PFSK-1 (cell line): ENCODE results near the gene CNTNAP2.

Source experiments
- FOXP2 ChIP-seq: optimal IDR thresholded peaks from 2 replicates; pipeline ENCODE3; 2011; ENCODE audit warnings: borderline replicate concordance, control low read depth, inconsistent platforms; ENCODE audit not compliant: insufficient read depth; ENCODE audit errors: extremely low read length, extremely low read depth
- POLR2AphosphoS5 ChIP-seq: IDR thresholded peaks from 2 replicates; pipeline ENCODE4 v1.6.1; 2012; ENCODE audit warnings: low read depth, mild to moderate bottlenecking, control low read depth, low read length, moderate library complexity
- SIN3A ChIP-seq: IDR thresholded peaks from 2 replicates; pipeline ENCODE4 v1.6.1; 2012; ENCODE audit warnings: mild to moderate bottlenecking, low read length, moderate library complexity, borderline replicate concordance; ENCODE audit not compliant: insufficient read depth
- TAF1 ChIP-seq: IDR thresholded peaks from 2 replicates; pipeline ENCODE4 v1.6.1; 2012; ENCODE audit warnings: low read length, control low read depth, borderline replicate concordance; ENCODE audit not compliant: insufficient read depth
- TF ChIP-seq, protein P1 (sequence below), 2 experiments: IDR thresholded peaks; 2 replicates each; pipeline versions ENCODE4 v1.6.1 to v1.8.0; 2011 to 2012; ENCODE audit warnings: low read depth in 2 of 2, low read length in 2 of 2, control low read depth in 1 of 2, inconsistent platforms in 1 of 2, mild to moderate bottlenecking in 1 of 2, moderate library complexity in 1 of 2; ENCODE audit not compliant: insufficient read depth in 1 of 2

- TF ChIP-seq, protein P1, sequence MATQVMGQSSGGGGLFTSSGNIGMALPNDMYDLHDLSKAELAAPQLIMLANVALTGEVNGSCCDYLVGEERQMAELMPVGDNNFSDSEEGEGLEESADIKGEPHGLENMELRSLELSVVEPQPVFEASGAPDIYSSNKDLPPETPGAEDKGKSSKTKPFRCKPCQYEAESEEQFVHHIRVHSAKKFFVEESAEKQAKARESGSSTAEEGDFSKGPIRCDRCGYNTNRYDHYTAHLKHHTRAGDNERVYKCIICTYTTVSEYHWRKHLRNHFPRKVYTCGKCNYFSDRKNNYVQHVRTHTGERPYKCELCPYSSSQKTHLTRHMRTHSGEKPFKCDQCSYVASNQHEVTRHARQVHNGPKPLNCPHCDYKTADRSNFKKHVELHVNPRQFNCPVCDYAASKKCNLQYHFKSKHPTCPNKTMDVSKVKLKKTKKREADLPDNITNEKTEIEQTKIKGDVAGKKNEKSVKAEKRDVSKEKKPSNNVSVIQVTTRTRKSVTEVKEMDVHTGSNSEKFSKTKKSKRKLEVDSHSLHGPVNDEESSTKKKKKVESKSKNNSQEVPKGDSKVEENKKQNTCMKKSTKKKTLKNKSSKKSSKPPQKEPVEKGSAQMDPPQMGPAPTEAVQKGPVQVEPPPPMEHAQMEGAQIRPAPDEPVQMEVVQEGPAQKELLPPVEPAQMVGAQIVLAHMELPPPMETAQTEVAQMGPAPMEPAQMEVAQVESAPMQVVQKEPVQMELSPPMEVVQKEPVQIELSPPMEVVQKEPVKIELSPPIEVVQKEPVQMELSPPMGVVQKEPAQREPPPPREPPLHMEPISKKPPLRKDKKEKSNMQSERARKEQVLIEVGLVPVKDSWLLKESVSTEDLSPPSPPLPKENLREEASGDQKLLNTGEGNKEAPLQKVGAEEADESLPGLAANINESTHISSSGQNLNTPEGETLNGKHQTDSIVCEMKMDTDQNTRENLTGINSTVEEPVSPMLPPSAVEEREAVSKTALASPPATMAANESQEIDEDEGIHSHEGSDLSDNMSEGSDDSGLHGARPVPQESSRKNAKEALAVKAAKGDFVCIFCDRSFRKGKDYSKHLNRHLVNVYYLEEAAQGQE (IDR thresholded peaks at IDR 0.05; ENCODE audit: insufficient read depth in 1 of 2, low read depth in 2 of 2, low read length in 2 of 2): no peak
- TF ChIP-seq TAF1 (no peak), POLR2AphosphoS5 (no peak), SIN3A (no peak), FOXP2 (no peak)
Observed at GRCh38 chr7:146781352-146782116, 664.9 kb downstream of the CNTNAP2 start.
